Measurements from ENCODE around the gene SLC22A7. TPM values are rescaled to one million over a fixed set of nuclear protein-coding genes. Genes with fewer than 3 reads are reported as not detected.
"Not testable (repeated sequence)": the region's sequence is repeated elsewhere in the genome, so short reads cannot be mapped to it uniquely, and the experiment has no call there.

Gene SLC22A7
- total RNA-seq, 1 donor from 2014 or later, result not detected

DNA sequence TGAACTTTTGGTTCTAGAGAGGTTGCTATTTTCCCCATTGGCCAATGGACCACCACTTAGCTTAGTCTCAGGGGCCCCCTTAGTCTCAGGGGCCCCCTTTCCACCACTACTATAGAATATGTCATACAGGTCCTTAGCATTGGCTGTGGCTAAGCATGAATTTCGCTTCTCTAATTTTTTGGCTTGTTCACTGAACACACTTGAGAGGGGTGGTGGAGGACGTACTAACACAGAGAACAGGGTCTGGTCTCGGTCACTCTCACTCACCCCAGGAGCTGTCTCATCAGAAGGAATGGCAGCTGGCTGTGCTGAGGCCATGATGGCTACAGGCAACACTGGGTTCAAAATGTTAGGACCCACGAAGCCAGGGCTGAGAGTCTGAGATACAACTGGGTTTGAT is 41.1 kb downstream of the SLC22A7 start:
- Mint-ChIP-seq H3K27me3 (ENCODE audit: unreplicated experiment) (no peaks in the 10 kb centered on the region), H3K4me3 (ENCODE audit: unreplicated experiment) (no peak overlapping the region), H3K36me3 (ENCODE audit: unreplicated experiment) (peaks cover 45% of the 10 kb centered on the region), H3K4me1 (ENCODE audit: unreplicated experiment) (no peaks in the 10 kb centered on the region), H3K27ac (ENCODE audit: unreplicated experiment) (no peak overlapping the region), H3K9me3 (ENCODE audit: unreplicated experiment) (no peaks in the 10 kb centered on the region)
- TF ChIP-seq, protein P1, sequence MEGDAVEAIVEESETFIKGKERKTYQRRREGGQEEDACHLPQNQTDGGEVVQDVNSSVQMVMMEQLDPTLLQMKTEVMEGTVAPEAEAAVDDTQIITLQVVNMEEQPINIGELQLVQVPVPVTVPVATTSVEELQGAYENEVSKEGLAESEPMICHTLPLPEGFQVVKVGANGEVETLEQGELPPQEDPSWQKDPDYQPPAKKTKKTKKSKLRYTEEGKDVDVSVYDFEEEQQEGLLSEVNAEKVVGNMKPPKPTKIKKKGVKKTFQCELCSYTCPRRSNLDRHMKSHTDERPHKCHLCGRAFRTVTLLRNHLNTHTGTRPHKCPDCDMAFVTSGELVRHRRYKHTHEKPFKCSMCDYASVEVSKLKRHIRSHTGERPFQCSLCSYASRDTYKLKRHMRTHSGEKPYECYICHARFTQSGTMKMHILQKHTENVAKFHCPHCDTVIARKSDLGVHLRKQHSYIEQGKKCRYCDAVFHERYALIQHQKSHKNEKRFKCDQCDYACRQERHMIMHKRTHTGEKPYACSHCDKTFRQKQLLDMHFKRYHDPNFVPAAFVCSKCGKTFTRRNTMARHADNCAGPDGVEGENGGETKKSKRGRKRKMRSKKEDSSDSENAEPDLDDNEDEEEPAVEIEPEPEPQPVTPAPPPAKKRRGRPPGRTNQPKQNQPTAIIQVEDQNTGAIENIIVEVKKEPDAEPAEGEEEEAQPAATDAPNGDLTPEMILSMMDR (IDR thresholded peaks at IDR 0.05), result no peak
- no peak for DNase-seq (ENCODE audit: extremely low spot score, unreplicated experiment)

GRCh38 chr6:43346243-43346642 is 48.2 kb downstream of the SLC22A7 start:
- not testable (repeated sequence) for H3K27ac Mint-ChIP-seq (ENCODE audit: unreplicated experiment); DNase-seq (ENCODE audit: extremely low spot score, unreplicated experiment); H3K4me3 Mint-ChIP-seq (ENCODE audit: unreplicated experiment); H3K9me3 Mint-ChIP-seq (ENCODE audit: unreplicated experiment); H3K4me1 Mint-ChIP-seq (ENCODE audit: unreplicated experiment); H3K27me3 Mint-ChIP-seq (ENCODE audit: unreplicated experiment)
- H3K36me3 Mint-ChIP-seq (ENCODE audit: unreplicated experiment), result peaks cover 35% of the 10 kb centered on the region

DNA sequence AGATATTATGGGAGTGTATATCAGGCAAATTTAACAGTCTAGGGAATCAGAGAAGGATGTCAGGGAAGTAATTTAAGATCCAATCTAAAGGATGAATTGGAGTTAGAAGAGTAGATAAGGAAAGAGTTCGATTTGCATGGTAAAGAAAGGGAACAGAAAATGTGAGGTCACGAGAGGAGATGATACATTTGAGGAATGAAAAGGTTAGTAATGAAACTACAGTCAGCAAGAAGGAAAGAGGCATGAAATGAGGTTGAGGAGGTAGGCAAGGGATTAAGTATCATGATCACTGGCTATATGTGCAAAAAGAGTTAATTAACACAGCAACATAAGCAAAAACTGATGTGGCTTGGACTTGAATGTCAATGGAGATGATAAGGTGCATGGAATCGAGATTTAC is 49.0 kb downstream of the SLC22A7 start:
- no peaks in the 10 kb centered on the region for H3K9me3 Mint-ChIP-seq (ENCODE audit: unreplicated experiment)
- no peak overlapping the region for H3K4me3 Mint-ChIP-seq (ENCODE audit: unreplicated experiment)
- H3K27me3 Mint-ChIP-seq (ENCODE audit: unreplicated experiment), result no peaks in the 10 kb centered on the region
- no peak overlapping the region for H3K27ac Mint-ChIP-seq (ENCODE audit: unreplicated experiment)
- no peaks in the 10 kb centered on the region for H3K4me1 Mint-ChIP-seq (ENCODE audit: unreplicated experiment)
- TF ChIP-seq, protein P1 (IDR thresholded peaks at IDR 0.05), result no peak
- no peak for DNase-seq (ENCODE audit: extremely low spot score, unreplicated experiment)
- H3K36me3 Mint-ChIP-seq (ENCODE audit: unreplicated experiment), result peaks cover 34% of the 10 kb centered on the region

DNA sequence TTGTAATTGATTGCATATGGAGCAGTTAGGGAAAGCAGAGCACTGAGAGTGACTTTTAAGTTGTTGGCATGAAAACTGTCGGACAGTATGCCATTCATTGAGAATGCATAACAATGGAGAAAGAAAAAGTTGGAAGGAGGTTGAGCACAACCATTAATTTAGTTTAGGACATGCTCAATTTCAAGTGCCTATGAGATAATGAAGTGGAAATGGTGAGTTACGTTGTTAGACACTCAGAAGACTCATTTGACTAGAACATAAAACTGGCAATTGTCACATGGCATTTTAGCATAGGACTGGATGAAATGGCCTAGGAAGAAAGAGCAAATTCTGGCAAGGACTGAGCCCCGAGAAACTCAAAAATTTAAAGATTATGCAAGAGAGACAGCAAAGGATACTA is 49.4 kb downstream of the SLC22A7 start:
- H3K4me1 Mint-ChIP-seq (ENCODE audit: unreplicated experiment), result no peaks in the 10 kb centered on the region

DNA sequence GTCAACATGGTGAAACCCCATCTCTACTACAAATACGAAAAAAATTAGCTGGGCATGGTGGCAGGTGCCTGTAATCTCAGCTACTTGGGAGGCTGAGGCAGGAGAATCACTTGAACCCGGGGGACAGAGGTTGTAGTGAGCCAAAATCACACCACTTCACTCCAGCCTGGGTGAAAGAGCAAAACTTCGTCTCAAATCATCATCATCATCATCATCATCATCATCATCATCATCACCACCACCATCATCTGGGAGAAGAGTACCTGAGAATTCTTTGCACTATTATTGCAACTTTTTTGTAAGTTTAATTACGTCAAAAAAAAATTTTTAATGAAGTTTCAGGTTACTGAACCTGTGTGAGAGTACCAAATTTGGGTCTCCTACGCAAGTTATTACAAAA is 53.9 kb downstream of the SLC22A7 start:
- H3K4me3 Mint-ChIP-seq (ENCODE audit: unreplicated experiment); H3K27me3 Mint-ChIP-seq (ENCODE audit: unreplicated experiment); H3K27ac Mint-ChIP-seq (ENCODE audit: unreplicated experiment); H3K9me3 Mint-ChIP-seq (ENCODE audit: unreplicated experiment); DNase-seq (ENCODE audit: extremely low spot score, unreplicated experiment); H3K4me1 Mint-ChIP-seq (ENCODE audit: unreplicated experiment): not testable (repeated sequence)
- H3K36me3 Mint-ChIP-seq (ENCODE audit: unreplicated experiment), result peaks cover 43% of the 10 kb centered on the region

More for the DNA sequence above, 49.4 kb downstream of the SLC22A7 start:
- TF ChIP-seq, protein P1 (IDR thresholded peaks at IDR 0.05), result no peak
- H3K9me3 Mint-ChIP-seq (ENCODE audit: unreplicated experiment), result no peaks in the 10 kb centered on the region
- no peak for DNase-seq (ENCODE audit: extremely low spot score, unreplicated experiment)
- H3K36me3 Mint-ChIP-seq (ENCODE audit: unreplicated experiment), result peaks cover 33% of the 10 kb centered on the region
- H3K4me3 Mint-ChIP-seq (ENCODE audit: unreplicated experiment), result no peak overlapping the region
- no peak overlapping the region for H3K27ac Mint-ChIP-seq (ENCODE audit: unreplicated experiment)
- H3K27me3 Mint-ChIP-seq (ENCODE audit: unreplicated experiment), result no peaks in the 10 kb centered on the region

Other genes starting within 250 kb of the SLC22A7 start
- gene CUL7, start 244.4 kb upstream of the SLC22A7 start, total RNA-seq, result 59.9 and 62.3 TPM in 2 replicates
- gene MRPL2, start 238.8 kb upstream of the SLC22A7 start, total RNA-seq, result 50.7 and 55.2 TPM in 2 replicates
- 39.0 and 44.5 TPM in 2 replicates for gene KLC4, start 238.6 kb upstream of the SLC22A7 start, total RNA-seq
- gene PTK7, start 221.9 kb upstream of the SLC22A7 start, total RNA-seq, result 183 and 189 TPM in 2 replicates
- 29.8 and 32.5 TPM in 2 replicates for gene SRF, start 127.0 kb upstream of the SLC22A7 start, total RNA-seq
- gene CUL9, start 116.1 kb upstream of the SLC22A7 start, total RNA-seq, result 39.5 and 41.9 TPM in 2 replicates
- gene DNPH1, start 68.8 kb upstream of the SLC22A7 start, total RNA-seq, result 27.2 and 35.6 TPM in 2 replicates
- 0.05 and 0.08 TPM in 2 replicates for gene TTBK1, start 54.8 kb upstream of the SLC22A7 start, total RNA-seq
- 1.4 and 1.8 TPM in 2 replicates for gene CRIP3, start 10.6 kb downstream of the SLC22A7 start, total RNA-seq
- gene ZNF318, start 71.4 kb downstream of the SLC22A7 start, total RNA-seq, result 25.1 and 26.0 TPM in 2 replicates
- 40.1 and 42.8 TPM in 2 replicates for gene ABCC10, start 129.3 kb downstream of the SLC22A7 start, total RNA-seq
- 0.43 TPM in 1 of 2 replicates, not detected in the other for gene DLK2, start 157.3 kb downstream of the SLC22A7 start, total RNA-seq
- 38.7 and 42.8 TPM in 2 replicates for gene TJAP1, start 179.3 kb downstream of the SLC22A7 start, total RNA-seq
- gene LRRC73, start 212.1 kb downstream of the SLC22A7 start, total RNA-seq, result 0.29 and 0.40 TPM in 2 replicates
- 148 and 151 TPM in 2 replicates for gene YIPF3, start 218.7 kb downstream of the SLC22A7 start, total RNA-seq
- 27.9 and 32.8 TPM in 2 replicates for gene POLR1C, start 218.8 kb downstream of the SLC22A7 start, total RNA-seq

Measured in osteocyte (in vitro differentiated cells).